ENCODE measurements around the gene GHRHR. TPM values are rescaled to one million over a fixed set of nuclear protein-coding genes. Genes with fewer than 3 reads are reported as not detected.

GHRHR gene
- total and polyA plus RNA-seq, 2 experiments from 2014 or later: not detected

- Histone ChIP-seq H3K4me1 (ENCODE audit: insufficient read depth) (no peaks in the 10 kb centered on the region), H3K36me3 (ENCODE audit: low read depth) (no peaks in the 10 kb centered on the region), H3F3A (ENCODE audit: insufficient read depth) (no peaks in the 10 kb centered on the region), H3K79me2 (ENCODE audit: insufficient read depth) (no peaks in the 10 kb centered on the region), H3K9me2 (ENCODE audit: insufficient read depth) (no peaks in the 10 kb centered on the region), H2AFZ (no peak overlapping the region), H3K27me3 (replicated peaks; ENCODE audit: insufficient read depth) (no peaks in the 10 kb centered on the region), H3K4me3 (no peak overlapping the region), H4K20me1 (ENCODE audit: insufficient read depth) (no peaks in the 10 kb centered on the region), H3K9ac (no peak overlapping the region), H3K4me2 (ENCODE audit: unreplicated experiment) (no peak overlapping the region), H3K9me3 (ENCODE audit: low read depth) (no peaks in the 10 kb centered on the region), H3K27ac (no peak overlapping the region)
- DNase-seq: no peak
- in situ Hi-C loops (cut with MboI): no loop called here
- no peak for TF ChIP-seq EZH2 (IDR thresholded peaks at IDR 0.05; ENCODE audit: insufficient read depth, poor library complexity, severe bottlenecking)
- no peak for TF ChIP-seq EZH2phosphoT487 (IDR thresholded peaks at IDR 0.05; ENCODE audit: insufficient read depth, low read depth)
- WGBS, 2 experiments (ENCODE audit: low coverage in 1 of 2, low lambda C conversion rate in 2 of 2, missing lambda C conversion rate in 2 of 2): 75 to 78% methylated on average over 5 of the region's 5 CpGs
Observed at GRCh38 chr7:30996883-30997282, 33.1 kb downstream of the GHRHR start.

DNA sequence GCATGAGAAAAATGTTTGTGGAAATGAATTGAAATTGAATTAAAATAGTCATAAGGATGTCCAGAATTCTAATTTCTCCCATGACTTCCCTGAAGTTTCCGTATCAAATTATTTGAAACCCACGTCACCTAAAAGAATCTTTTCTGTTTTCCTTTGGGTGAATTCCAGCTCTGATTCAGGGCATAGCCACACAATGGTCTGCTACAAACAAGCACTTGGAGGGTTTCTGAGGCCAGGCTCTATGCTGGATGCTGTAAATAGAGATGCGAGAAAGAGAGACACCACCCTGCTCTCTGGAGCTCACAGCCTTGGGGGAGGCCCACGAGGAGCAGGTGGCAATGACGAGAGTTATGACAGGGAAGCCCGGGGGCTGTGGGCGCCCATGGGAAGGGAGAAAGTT lies 33.6 kb downstream of the GHRHR start:
- TF ChIP-seq EZH2phosphoT487 (IDR thresholded peaks at IDR 0.05; ENCODE audit: insufficient read depth, low read depth): no peak
- no peak for TF ChIP-seq EZH2 (IDR thresholded peaks at IDR 0.05; ENCODE audit: insufficient read depth, poor library complexity, severe bottlenecking)
- H2AFZ ChIP-seq: no peak overlapping the region
- no peak overlapping the region for H3K4me3 ChIP-seq
- H3F3A ChIP-seq (ENCODE audit: insufficient read depth): no peaks in the 10 kb centered on the region
- H3K4me1 ChIP-seq (ENCODE audit: insufficient read depth): no peaks in the 10 kb centered on the region
- H3K27me3 ChIP-seq (replicated peaks; ENCODE audit: insufficient read depth): no peaks in the 10 kb centered on the region
- H3K36me3 ChIP-seq (ENCODE audit: low read depth): no peaks in the 10 kb centered on the region
- H3K9me3 ChIP-seq (ENCODE audit: low read depth): no peaks in the 10 kb centered on the region
- no peak for DNase-seq
- no peaks in the 10 kb centered on the region for H4K20me1 ChIP-seq (ENCODE audit: insufficient read depth)
- no peaks in the 10 kb centered on the region for H3K9me2 ChIP-seq (ENCODE audit: insufficient read depth)
- in situ Hi-C loops (cut with MboI): no loop called here
- H3K4me2 ChIP-seq (ENCODE audit: unreplicated experiment): no peak overlapping the region
- no peak overlapping the region for H3K27ac ChIP-seq
- H3K9ac ChIP-seq: no peak overlapping the region
- H3K79me2 ChIP-seq (ENCODE audit: insufficient read depth): no peaks in the 10 kb centered on the region
- 73 to 76% methylated on average over 7 of the region's 7 CpGs for WGBS, 2 experiments (ENCODE audit: low coverage in 1 of 2, low lambda C conversion rate in 2 of 2, missing lambda C conversion rate in 2 of 2)

- DNase-seq: no peak
- Histone ChIP-seq H3K4me3 (no peak overlapping the region), H2AFZ (no peak overlapping the region), H3K36me3 (ENCODE audit: low read depth) (no peaks in the 10 kb centered on the region), H3K27ac (no peak overlapping the region), H3K4me2 (ENCODE audit: unreplicated experiment) (no peak overlapping the region), H3K9ac (no peak overlapping the region), H3F3A (ENCODE audit: insufficient read depth) (no peaks in the 10 kb centered on the region), H4K20me1 (ENCODE audit: insufficient read depth) (no peaks in the 10 kb centered on the region), H3K9me2 (ENCODE audit: insufficient read depth) (no peaks in the 10 kb centered on the region), H3K4me1 (ENCODE audit: insufficient read depth) (no peaks in the 10 kb centered on the region), H3K79me2 (ENCODE audit: insufficient read depth) (no peaks in the 10 kb centered on the region), H3K27me3 (replicated peaks; ENCODE audit: insufficient read depth) (no peaks in the 10 kb centered on the region), H3K9me3 (ENCODE audit: low read depth) (no peaks in the 10 kb centered on the region)
- WGBS, 2 experiments (ENCODE audit: low coverage in 1 of 2, low lambda C conversion rate in 2 of 2, missing lambda C conversion rate in 2 of 2): 67 to 70% methylated on average over 10 of the region's 10 CpGs
- TF ChIP-seq EZH2phosphoT487 (IDR thresholded peaks at IDR 0.05; ENCODE audit: insufficient read depth, low read depth): no peak
- TF ChIP-seq EZH2 (IDR thresholded peaks at IDR 0.05; ENCODE audit: insufficient read depth, poor library complexity, severe bottlenecking): no peak
- in situ Hi-C loops (cut with MboI): no loop called here
Observed at GRCh38 chr7:30998180-30998579, 34.4 kb downstream of the GHRHR start.

DNA sequence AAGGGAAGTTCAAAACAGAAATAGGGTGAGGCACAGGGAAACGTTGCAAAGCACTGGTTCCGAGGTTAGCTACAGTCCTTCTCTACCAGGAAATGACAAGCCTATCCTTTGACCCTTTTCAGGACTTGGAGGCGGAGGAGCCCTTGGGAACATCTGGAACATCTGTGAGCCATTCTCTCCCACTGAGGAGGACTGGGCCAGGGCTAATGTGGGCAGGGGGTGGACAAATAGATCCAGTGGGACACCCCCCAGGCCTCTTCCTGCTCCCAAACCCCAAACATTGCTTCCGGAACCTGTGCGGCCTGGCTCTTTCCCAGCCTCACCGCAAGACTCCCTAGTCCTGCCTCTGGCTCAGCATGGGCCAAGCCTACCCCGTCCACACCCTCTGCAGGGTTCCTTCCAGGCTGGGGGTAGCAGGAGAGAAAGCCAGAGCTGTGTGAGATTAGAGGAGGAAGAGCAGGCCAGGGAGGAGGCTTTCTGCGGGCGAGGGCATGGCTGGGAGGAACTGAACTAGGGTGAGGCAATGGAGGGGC lies 36.5 kb downstream of the GHRHR start:
- H4K20me1 ChIP-seq (ENCODE audit: insufficient read depth): no peaks in the 10 kb centered on the region
- no peak for TF ChIP-seq EZH2phosphoT487 (IDR thresholded peaks at IDR 0.05; ENCODE audit: insufficient read depth, low read depth)
- TF ChIP-seq EZH2 (IDR thresholded peaks at IDR 0.05; ENCODE audit: insufficient read depth, poor library complexity, severe bottlenecking): no peak
- H3K4me3 ChIP-seq: no peak overlapping the region
- no peak overlapping the region for H2AFZ ChIP-seq
- H3K79me2 ChIP-seq (ENCODE audit: insufficient read depth): no peaks in the 10 kb centered on the region
- no peak for DNase-seq
- H3K9me2 ChIP-seq (ENCODE audit: insufficient read depth): no peaks in the 10 kb centered on the region
- no peaks in the 10 kb centered on the region for H3K36me3 ChIP-seq (ENCODE audit: low read depth)
- no peak overlapping the region for H3K27ac ChIP-seq
- H3F3A ChIP-seq (ENCODE audit: insufficient read depth): no peaks in the 10 kb centered on the region
- H3K27me3 ChIP-seq (replicated peaks; ENCODE audit: insufficient read depth): no peaks in the 10 kb centered on the region
- no peaks in the 10 kb centered on the region for H3K4me1 ChIP-seq (ENCODE audit: insufficient read depth)
- in situ Hi-C loops (cut with MboI): no loop called here
- WGBS, 2 experiments (ENCODE audit: low coverage in 1 of 2, low lambda C conversion rate in 2 of 2, missing lambda C conversion rate in 2 of 2): 66 to 74% methylated on average over 9 of the region's 9 CpGs
- H3K4me2 ChIP-seq (ENCODE audit: unreplicated experiment): no peak overlapping the region
- no peak overlapping the region for H3K9ac ChIP-seq
- no peaks in the 10 kb centered on the region for H3K9me3 ChIP-seq (ENCODE audit: low read depth)

DNA sequence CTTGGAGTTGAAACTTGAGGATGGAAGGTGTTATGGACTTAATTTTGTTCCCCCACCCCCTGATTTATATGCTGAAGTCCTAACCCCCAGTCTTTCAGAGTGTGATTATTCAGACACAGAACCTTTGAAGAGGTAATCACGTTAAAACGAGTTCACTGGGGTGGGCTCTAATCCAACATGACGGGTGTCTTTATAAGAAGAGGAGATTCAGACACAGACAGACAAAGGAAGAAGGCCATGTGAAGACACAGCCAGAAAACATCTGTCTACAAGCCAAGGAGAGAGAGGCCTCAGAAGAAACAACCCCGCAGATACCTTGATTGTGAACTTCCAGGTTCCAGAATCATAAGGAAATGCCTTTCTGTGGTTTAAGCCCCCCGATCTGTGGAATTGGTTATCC lies 37.0 kb downstream of the GHRHR start:
- no peaks in the 10 kb centered on the region for H3K4me1 ChIP-seq (ENCODE audit: insufficient read depth)
- H3K79me2 ChIP-seq (ENCODE audit: insufficient read depth): no peaks in the 10 kb centered on the region
- no peaks in the 10 kb centered on the region for H3K9me2 ChIP-seq (ENCODE audit: insufficient read depth)
- no peak overlapping the region for H3K9ac ChIP-seq
- H3F3A ChIP-seq (ENCODE audit: insufficient read depth): no peaks in the 10 kb centered on the region
- no peak overlapping the region for H3K4me3 ChIP-seq
- in situ Hi-C loops (cut with MboI): no loop called here
- H3K36me3 ChIP-seq (ENCODE audit: low read depth): no peaks in the 10 kb centered on the region
- no peaks in the 10 kb centered on the region for H3K27me3 ChIP-seq (replicated peaks; ENCODE audit: insufficient read depth)
- WGBS, 2 experiments (ENCODE audit: low coverage in 1 of 2, low lambda C conversion rate in 2 of 2, missing lambda C conversion rate in 2 of 2): 48 to 56% methylated on average over 5 of the region's 5 CpGs
- TF ChIP-seq EZH2phosphoT487 (IDR thresholded peaks at IDR 0.05; ENCODE audit: insufficient read depth, low read depth) (no peak), EZH2 (IDR thresholded peaks at IDR 0.05; ENCODE audit: insufficient read depth, poor library complexity, severe bottlenecking) (no peak)
- H3K27ac ChIP-seq: no peak overlapping the region
- no peak for DNase-seq
- H3K9me3 ChIP-seq (ENCODE audit: low read depth): no peaks in the 10 kb centered on the region
- no peak overlapping the region for H2AFZ ChIP-seq
- H3K4me2 ChIP-seq (ENCODE audit: unreplicated experiment): no peak overlapping the region
- no peaks in the 10 kb centered on the region for H4K20me1 ChIP-seq (ENCODE audit: insufficient read depth)

All from GM23248 (cell line).